Epithelial cell of esophagus (primary cell): Measurements from ENCODE around the gene PLA2G4E.

Experiments used
- DNase-seq: peaks from one replicate; pipeline ENCODE4 v3.0.0; 2010; ENCODE audit warnings: low read depth
- H3K4me3 ChIP-seq: 2 replicates; pipeline ENCODE4 v1.5.1; 2011; ENCODE audit warnings: mild to moderate bottlenecking, low read length, control low read depth
- TF ChIP-seq, protein P1 (sequence below): IDR thresholded peaks from 2 replicates; pipeline ENCODE4 v1.5.1; 2011; ENCODE audit warnings: low read depth, mild to moderate bottlenecking, low read length, control low read depth, inconsistent platforms; ENCODE audit not compliant: insufficient read depth; ENCODE audit errors: missing control alignments

PLA2G4E gene

DNA sequence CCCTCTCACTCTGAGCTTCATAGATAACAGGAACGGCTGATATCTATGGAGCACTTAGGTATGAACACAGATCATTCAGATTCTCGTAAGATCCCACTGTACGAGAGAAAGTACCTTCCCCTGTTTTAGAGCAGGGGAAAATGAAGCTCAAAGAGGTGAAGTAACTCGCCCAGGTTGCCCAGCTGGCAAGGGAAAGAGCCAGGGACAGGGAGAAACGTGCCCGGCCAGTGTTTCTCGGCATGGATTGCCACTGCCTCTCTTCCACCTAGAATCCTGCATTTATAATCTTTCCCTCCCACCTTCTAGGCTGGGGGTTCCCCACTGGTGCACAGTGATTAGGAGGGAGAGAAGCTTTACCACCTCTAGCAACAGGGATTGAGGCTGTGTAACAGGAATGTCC, 87.5 kb downstream of the PLA2G4E start:
- H3K4me3 ChIP-seq: no peak overlapping the region
- DNase-seq: no peak
- TF ChIP-seq, protein P1, sequence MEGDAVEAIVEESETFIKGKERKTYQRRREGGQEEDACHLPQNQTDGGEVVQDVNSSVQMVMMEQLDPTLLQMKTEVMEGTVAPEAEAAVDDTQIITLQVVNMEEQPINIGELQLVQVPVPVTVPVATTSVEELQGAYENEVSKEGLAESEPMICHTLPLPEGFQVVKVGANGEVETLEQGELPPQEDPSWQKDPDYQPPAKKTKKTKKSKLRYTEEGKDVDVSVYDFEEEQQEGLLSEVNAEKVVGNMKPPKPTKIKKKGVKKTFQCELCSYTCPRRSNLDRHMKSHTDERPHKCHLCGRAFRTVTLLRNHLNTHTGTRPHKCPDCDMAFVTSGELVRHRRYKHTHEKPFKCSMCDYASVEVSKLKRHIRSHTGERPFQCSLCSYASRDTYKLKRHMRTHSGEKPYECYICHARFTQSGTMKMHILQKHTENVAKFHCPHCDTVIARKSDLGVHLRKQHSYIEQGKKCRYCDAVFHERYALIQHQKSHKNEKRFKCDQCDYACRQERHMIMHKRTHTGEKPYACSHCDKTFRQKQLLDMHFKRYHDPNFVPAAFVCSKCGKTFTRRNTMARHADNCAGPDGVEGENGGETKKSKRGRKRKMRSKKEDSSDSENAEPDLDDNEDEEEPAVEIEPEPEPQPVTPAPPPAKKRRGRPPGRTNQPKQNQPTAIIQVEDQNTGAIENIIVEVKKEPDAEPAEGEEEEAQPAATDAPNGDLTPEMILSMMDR: no peak

DNA sequence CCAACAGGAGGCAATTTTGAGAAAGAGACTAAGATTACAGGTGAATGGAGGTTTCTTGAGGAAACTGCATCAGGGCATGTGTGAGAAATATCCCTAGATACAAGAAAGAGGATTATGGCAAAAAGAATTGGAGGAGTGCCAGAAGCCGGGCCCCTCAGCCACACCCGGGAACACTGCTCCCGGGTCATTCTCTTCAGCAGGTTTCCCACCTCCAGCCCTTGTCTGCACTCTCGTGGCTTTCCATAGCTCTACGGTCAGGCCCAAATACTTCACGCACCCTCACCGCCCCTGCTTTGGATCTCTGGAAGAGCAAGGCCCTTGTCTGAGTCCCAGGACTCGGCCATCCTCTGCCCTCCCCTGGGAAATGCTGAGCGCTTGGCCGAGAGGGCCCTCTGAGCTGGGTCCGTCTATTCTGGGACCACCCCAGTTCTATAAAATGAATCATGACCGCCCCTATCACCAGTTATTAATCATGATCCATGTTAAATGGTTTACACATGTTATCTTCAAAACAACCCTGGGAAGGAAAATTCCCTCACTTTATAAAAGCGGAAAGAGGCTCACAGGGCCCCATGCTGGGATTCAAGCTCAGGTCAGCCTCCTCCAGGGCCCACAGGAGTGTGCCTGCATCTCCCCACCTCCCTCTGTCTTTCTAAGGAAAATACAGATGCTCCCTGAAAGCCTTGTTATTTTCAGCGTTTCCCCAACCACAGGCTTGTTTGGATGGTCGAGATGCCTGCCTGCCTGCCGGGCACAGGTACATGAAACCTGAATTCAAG, 88.1 kb downstream of the PLA2G4E start:
- no peak overlapping the region for H3K4me3 ChIP-seq
- no peak for DNase-seq
- TF ChIP-seq, protein P1: no peak

DNA sequence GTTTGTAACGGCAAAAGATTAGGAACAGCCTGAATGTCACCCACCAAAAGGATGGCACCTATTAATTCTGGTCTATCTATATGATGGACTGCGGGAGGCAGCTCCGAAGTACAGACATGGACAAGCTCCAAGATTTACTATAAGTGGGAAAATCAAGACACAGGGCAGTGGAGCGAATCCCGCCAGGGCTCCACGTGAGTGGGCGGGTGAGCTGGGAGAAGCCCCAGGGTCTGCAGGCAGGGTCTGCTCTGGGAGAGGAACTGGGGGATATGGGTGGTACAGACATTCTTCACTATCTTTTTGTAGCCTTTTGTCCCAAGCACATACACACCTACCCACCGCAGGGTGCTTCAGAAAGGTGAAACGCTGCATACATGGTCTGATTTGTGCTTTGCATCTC, 88.7 kb downstream of the PLA2G4E start:
- TF ChIP-seq, protein P1: no peak
- H3K4me3 ChIP-seq: no peak overlapping the region
- DNase-seq: no peak
